ENCODE measurements around the gene LARGE1.

LARGE1 gene

GRCh38 chr22:33854724-33855123 is 65.6 kb downstream of the LARGE1 start:
- no peak for DNase-seq (ENCODE audit: low spot score)

- DNase-seq (ENCODE audit: low spot score): peak; percentile 91
These were observed 66.8 kb downstream of the LARGE1 start for GRCh38 chr22:33853200-33854097.

GRCh38 chr22:33851821-33852384 is 68.4 kb downstream of the LARGE1 start:
- DNase-seq (ENCODE audit: low spot score): no peak

GRCh38 chr22:33851240-33851639 is 69.0 kb downstream of the LARGE1 start:
- no peak for DNase-seq (ENCODE audit: low spot score)

GRCh38 chr22:33850724-33851123 is 69.6 kb downstream of the LARGE1 start:
- no peak for DNase-seq (ENCODE audit: low spot score)

- DNase-seq (ENCODE audit: low spot score): no peak
These were observed 70.1 kb downstream of the LARGE1 start for GRCh38 chr22:33850193-33850592.

GRCh38 chr22:33848251-33848650 is 72.0 kb downstream of the LARGE1 start:
- no peak for DNase-seq (ENCODE audit: low spot score)

- no peak for DNase-seq (ENCODE audit: low spot score)
These were observed 76.0 kb downstream of the LARGE1 start for GRCh38 chr22:33844273-33844672.

- no peak for DNase-seq (ENCODE audit: low spot score)
These were observed 77.7 kb downstream of the LARGE1 start for GRCh38 chr22:33842421-33843094.

GRCh38 chr22:33842006-33842354 is 78.3 kb downstream of the LARGE1 start:
- DNase-seq (ENCODE audit: low spot score): no peak

- peak; percentile 50 for DNase-seq (ENCODE audit: low spot score)
These were observed 78.8 kb downstream of the LARGE1 start for GRCh38 chr22:33841281-33842005.

GRCh38 chr22:33838644-33839043 is 81.6 kb downstream of the LARGE1 start:
- DNase-seq (ENCODE audit: low spot score): no peak

GRCh38 chr22:33837826-33838225 is 82.5 kb downstream of the LARGE1 start:
- no peak for DNase-seq (ENCODE audit: low spot score)

- no peak for DNase-seq (ENCODE audit: low spot score)
These were observed 85.0 kb downstream of the LARGE1 start for GRCh38 chr22:33835265-33835664.

GRCh38 chr22:33832558-33833151 is 87.6 kb downstream of the LARGE1 start:
- DNase-seq (ENCODE audit: low spot score): no peak

GRCh38 chr22:33831651-33832050 is 88.6 kb downstream of the LARGE1 start:
- no peak for DNase-seq (ENCODE audit: low spot score)

- no peak for DNase-seq (ENCODE audit: low spot score)
These were observed 89.1 kb downstream of the LARGE1 start for GRCh38 chr22:33831207-33831606.

GRCh38 chr22:33829546-33830280 is 90.6 kb downstream of the LARGE1 start:
- no peak for DNase-seq (ENCODE audit: low spot score)

GRCh38 chr22:33828302-33828701 is 92.0 kb downstream of the LARGE1 start:
- no peak for DNase-seq (ENCODE audit: low spot score)

- DNase-seq (ENCODE audit: low spot score): no peak
These were observed 94.5 kb downstream of the LARGE1 start for GRCh38 chr22:33825761-33826160.

- no peak for DNase-seq (ENCODE audit: low spot score)
These were observed 96.7 kb downstream of the LARGE1 start for GRCh38 chr22:33823552-33823951.
